Stimulated activated memory B cell treated with anti-CD40 and anti-IgM and Interleukin-4, amounts not matched to agents 10 μg/mL and 1 μg/mL and 100 μg/mL, for 72 hours (primary cell): ENCODE results near the gene WBP11.

Source experiments
- ATAC-seq: fragments of 150-1000 bp; cut with Tn5 transposase; 2 replicates; pipeline ENCODE4 v1.10.0; 2021
- H3K27ac Mint-ChIP-seq: one replicate; pipeline ENCODE4 v1.8.0; 2022; ENCODE audit warnings: mild to moderate bottlenecking, mixed read lengths
- H3K27me3 Mint-ChIP-seq: one replicate; pipeline ENCODE4 v1.8.0; 2022; ENCODE audit warnings: mixed read lengths
- H3K36me3 Mint-ChIP-seq: one replicate; pipeline ENCODE4 v1.8.0; 2022; ENCODE audit warnings: mixed read lengths
- H3K4me1 Mint-ChIP-seq: one replicate; pipeline ENCODE4 v1.8.0; 2022; ENCODE audit warnings: mixed read lengths
- H3K4me3 Mint-ChIP-seq: one replicate; pipeline ENCODE4 v1.8.0; 2022; ENCODE audit warnings: mild to moderate bottlenecking, moderate library complexity, mixed read lengths
- H3K9me3 Mint-ChIP-seq: one replicate; pipeline ENCODE4 v1.8.0; 2022; ENCODE audit warnings: mixed read lengths

WBP11 gene

GRCh38 chr12:14834509-14834908, 31.2 kb upstream of the WBP11 start:
- Mint-ChIP-seq H3K4me3 (no peak overlapping the region), H3K27me3 (no peaks in the 10 kb centered on the region), H3K9me3 (peaks cover 6% of the 10 kb centered on the region), H3K27ac (no peak overlapping the region), H3K36me3 (peaks cover 12% of the 10 kb centered on the region), H3K4me1 (peaks cover 6% of the 10 kb centered on the region)
- ATAC-seq, result no peak

- H3K9me3 Mint-ChIP-seq, result peaks cover under 1% of the 10 kb centered on the region
- H3K27me3 Mint-ChIP-seq, result no peaks in the 10 kb centered on the region
- no peak overlapping the region for H3K4me3 Mint-ChIP-seq
- no peak for ATAC-seq
- peaks cover 6% of the 10 kb centered on the region for H3K4me1 Mint-ChIP-seq
- no peak overlapping the region for H3K27ac Mint-ChIP-seq
- peaks cover 6% of the 10 kb centered on the region for H3K36me3 Mint-ChIP-seq
Observed at GRCh38 chr12:14833952-14834351, 30.7 kb upstream of the WBP11 start.

GRCh38 chr12:14833336-14833735, 30.1 kb upstream of the WBP11 start:
- ATAC-seq, result no peak
- Mint-ChIP-seq H3K36me3 (peaks cover 6% of the 10 kb centered on the region), H3K9me3 (no peaks in the 10 kb centered on the region), H3K4me3 (no peak overlapping the region), H3K27me3 (no peaks in the 10 kb centered on the region), H3K4me1 (peaks cover 6% of the 10 kb centered on the region), H3K27ac (no peak overlapping the region)

GRCh38 chr12:14828892-14829291, 25.6 kb upstream of the WBP11 start:
- no peaks in the 10 kb centered on the region for H3K27me3 Mint-ChIP-seq
- ATAC-seq, result no peak

GRCh38 chr12:14827043-14827442, 23.8 kb upstream of the WBP11 start:
- no peak overlapping the region for H3K4me3 Mint-ChIP-seq
- no peak overlapping the region for H3K27ac Mint-ChIP-seq
- no peaks in the 10 kb centered on the region for H3K9me3 Mint-ChIP-seq
- ATAC-seq, result no peak
- H3K36me3 Mint-ChIP-seq, result peaks cover 2% of the 10 kb centered on the region
- no peaks in the 10 kb centered on the region for H3K27me3 Mint-ChIP-seq
- no peaks in the 10 kb centered on the region for H3K4me1 Mint-ChIP-seq

More at GRCh38 chr12:14828892-14829291, 25.6 kb upstream of the WBP11 start:
- Mint-ChIP-seq H3K4me3 (no peak overlapping the region), H3K9me3 (no peaks in the 10 kb centered on the region), H3K27ac (no peak overlapping the region), H3K4me1 (no peaks in the 10 kb centered on the region), H3K36me3 (peaks cover 6% of the 10 kb centered on the region)

GRCh38 chr12:14826491-14826890, 23.2 kb upstream of the WBP11 start:
- Mint-ChIP-seq H3K4me1 (no peaks in the 10 kb centered on the region), H3K36me3 (no peaks in the 10 kb centered on the region), H3K9me3 (no peaks in the 10 kb centered on the region), H3K27ac (no peak overlapping the region), H3K4me3 (no peak overlapping the region), H3K27me3 (no peaks in the 10 kb centered on the region)
- no peak for ATAC-seq

- no peak overlapping the region for H3K4me3 Mint-ChIP-seq
- H3K9me3 Mint-ChIP-seq, result no peaks in the 10 kb centered on the region
- no peaks in the 10 kb centered on the region for H3K27me3 Mint-ChIP-seq
- no peak for ATAC-seq
- no peaks in the 10 kb centered on the region for H3K36me3 Mint-ChIP-seq
- no peak overlapping the region for H3K27ac Mint-ChIP-seq
- H3K4me1 Mint-ChIP-seq, result no peaks in the 10 kb centered on the region
Observed at GRCh38 chr12:14825256-14825655, 22.0 kb upstream of the WBP11 start.

- no peaks in the 10 kb centered on the region for H3K9me3 Mint-ChIP-seq
- H3K36me3 Mint-ChIP-seq, result no peaks in the 10 kb centered on the region
- no peak overlapping the region for H3K4me3 Mint-ChIP-seq
- no peak for ATAC-seq
- no peak overlapping the region for H3K27ac Mint-ChIP-seq
- no peaks in the 10 kb centered on the region for H3K27me3 Mint-ChIP-seq
- H3K4me1 Mint-ChIP-seq, result no peaks in the 10 kb centered on the region
Observed at GRCh38 chr12:14824012-14824634, 20.8 kb upstream of the WBP11 start.

GRCh38 chr12:14814014-14814413, 10.7 kb upstream of the WBP11 start, which contains the start of gene SMCO3:
TSS of gene SMCO3 (minus strand) at chr12:14814182. CDS start at chr12:14806680, 7,502 bp downstream.
- ATAC-seq, result no peak
- H3K9me3 Mint-ChIP-seq, result peaks cover 7% of the 10 kb centered on the region
- H3K4me1 Mint-ChIP-seq, result peaks cover 16% of the 10 kb centered on the region
- H3K27me3 Mint-ChIP-seq, result no peaks in the 10 kb centered on the region
- peak within 1 kb of the TSS; percentile 39 for H3K27ac Mint-ChIP-seq
- peaks cover 11% of the 10 kb centered on the region for H3K36me3 Mint-ChIP-seq
- no peak within 1 kb of the TSS for H3K4me3 Mint-ChIP-seq

GRCh38 chr12:14811486-14811885, 8.2 kb upstream of the WBP11 start:
- H3K27me3 Mint-ChIP-seq, result no peaks in the 10 kb centered on the region
- H3K36me3 Mint-ChIP-seq, result no peaks in the 10 kb centered on the region
- no peak overlapping the region for H3K4me3 Mint-ChIP-seq
- H3K9me3 Mint-ChIP-seq, result no peaks in the 10 kb centered on the region
- no peak overlapping the region for H3K27ac Mint-ChIP-seq
- peaks cover 16% of the 10 kb centered on the region for H3K4me1 Mint-ChIP-seq
- no peak for ATAC-seq

- no peak for ATAC-seq
- no peak overlapping the region for H3K4me3 Mint-ChIP-seq
- H3K9me3 Mint-ChIP-seq, result no peaks in the 10 kb centered on the region
- peaks cover 16% of the 10 kb centered on the region for H3K4me1 Mint-ChIP-seq
- no peak overlapping the region for H3K27ac Mint-ChIP-seq
- no peaks in the 10 kb centered on the region for H3K27me3 Mint-ChIP-seq
- H3K36me3 Mint-ChIP-seq, result no peaks in the 10 kb centered on the region
Observed at GRCh38 chr12:14810953-14811483, 7.7 kb upstream of the WBP11 start.

- Mint-ChIP-seq H3K27me3 (no peaks in the 10 kb centered on the region), H3K4me1 (peaks cover 16% of the 10 kb centered on the region), H3K36me3 (no peaks in the 10 kb centered on the region), H3K27ac (no peak overlapping the region), H3K4me3 (no peak overlapping the region), H3K9me3 (no peaks in the 10 kb centered on the region)
- no peak for ATAC-seq
Observed at GRCh38 chr12:14810167-14810952, 7.1 kb upstream of the WBP11 start.

- Mint-ChIP-seq H3K27me3 (no peaks in the 10 kb centered on the region), H3K36me3 (peaks cover 13% of the 10 kb centered on the region)
Observed at GRCh38 chr12:14803830-14804160, 517 bp upstream of the WBP11 start.

GRCh38 chr12:14802721-14803010, 612 bp downstream of the WBP11 start:
- Mint-ChIP-seq H3K4me1 (peaks cover 12% of the 10 kb centered on the region), H3K36me3 (peaks cover 17% of the 10 kb centered on the region), H3K4me3 (no peak overlapping the region), H3K27me3 (no peaks in the 10 kb centered on the region), H3K9me3 (no peaks in the 10 kb centered on the region), H3K27ac (no peak overlapping the region)
- no peak for ATAC-seq

More at GRCh38 chr12:14803830-14804160, 517 bp upstream of the WBP11 start:
- no peak for ATAC-seq
- H3K4me3 Mint-ChIP-seq, result no peak overlapping the region
- H3K9me3 Mint-ChIP-seq, result no peaks in the 10 kb centered on the region
- H3K27ac Mint-ChIP-seq, result no peak overlapping the region
- H3K4me1 Mint-ChIP-seq, result peaks cover 12% of the 10 kb centered on the region

GRCh38 chr12:14802247-14802646, 1.0 kb downstream of the WBP11 start:
- no peak for ATAC-seq
- peaks cover 12% of the 10 kb centered on the region for H3K4me1 Mint-ChIP-seq
- H3K36me3 Mint-ChIP-seq, result peaks cover 21% of the 10 kb centered on the region

GRCh38 chr12:14795028-14795448, 8.2 kb downstream of the WBP11 start:
- peaks cover 15% of the 10 kb centered on the region for H3K4me1 Mint-ChIP-seq
- no peak overlapping the region for H3K4me3 Mint-ChIP-seq
- no peaks in the 10 kb centered on the region for H3K9me3 Mint-ChIP-seq
- peak overlapping the region; percentile 77 for H3K27ac Mint-ChIP-seq
- peak; percentile 51 for ATAC-seq
- peaks cover 67% of the 10 kb centered on the region for H3K36me3 Mint-ChIP-seq
- H3K27me3 Mint-ChIP-seq, result no peaks in the 10 kb centered on the region

More at GRCh38 chr12:14802247-14802646, 1.0 kb downstream of the WBP11 start:
- no peak overlapping the region for H3K27ac Mint-ChIP-seq
- H3K4me3 Mint-ChIP-seq, result no peak overlapping the region
- H3K27me3 Mint-ChIP-seq, result no peaks in the 10 kb centered on the region
- no peaks in the 10 kb centered on the region for H3K9me3 Mint-ChIP-seq
